H9 (cell line): ENCODE results near the gene CFAP97D1. TPM values are rescaled to one million over a fixed set of nuclear protein-coding genes. Genes with fewer than 3 reads are reported as not detected.

ENCODE experiments used
- DNase-seq: peaks from one replicate; pipeline ENCODE4 v3.0.0-alpha.2; 2017
- H2AFZ ChIP-seq: one replicate; pipeline ENCODE4 v1.6.1; 2013; ENCODE audit warnings: mild to moderate bottlenecking, low read length, control low read depth, moderate library complexity
- H2AK5ac ChIP-seq: 2 replicates; pipeline ENCODE4 v1.6.1; 2013; ENCODE audit warnings: low read length, control low read depth, mixed read lengths; ENCODE audit not compliant: insufficient read length
- H2BK120ac ChIP-seq: one replicate; pipeline ENCODE4 v1.6.1; 2013; ENCODE audit warnings: low read depth, mild to moderate bottlenecking, low read length, control low read depth, inconsistent platforms; ENCODE audit not compliant: poor library complexity, severe bottlenecking
- H2BK12ac ChIP-seq: 2 replicates; pipeline ENCODE4 v1.6.1; 2013; ENCODE audit warnings: low read length, control low read depth, mixed read lengths, low read depth; ENCODE audit not compliant: insufficient read length
- H2BK15ac ChIP-seq: 2 replicates; pipeline ENCODE4 v1.6.1; 2013; ENCODE audit warnings: low read depth, low read length, control low read depth
- H2BK20ac ChIP-seq: one replicate; pipeline ENCODE4 v1.6.1; 2013; ENCODE audit warnings: low read depth, mild to moderate bottlenecking, low read length, control low read depth, inconsistent platforms; ENCODE audit not compliant: poor library complexity, severe bottlenecking
- H2BK5ac ChIP-seq: 2 replicates; pipeline ENCODE4 v1.6.1; 2013; ENCODE audit warnings: low read length, control low read depth, mixed read lengths; ENCODE audit not compliant: insufficient read length
- H3K14ac ChIP-seq: 2 replicates; pipeline ENCODE4 v1.6.1; 2013; ENCODE audit warnings: low read length, control low read depth; ENCODE audit not compliant: insufficient read depth
- H3K18ac ChIP-seq: 2 replicates; pipeline ENCODE4 v1.6.1; 2013; ENCODE audit warnings: low read depth, mild to moderate bottlenecking, mixed read lengths, low read length, control low read depth; ENCODE audit not compliant: insufficient read length
- H3K23ac ChIP-seq: 2 replicates; pipeline ENCODE4 v1.6.1; 2013; ENCODE audit warnings: low read length, control low read depth, mixed read lengths, low read depth; ENCODE audit not compliant: insufficient read length
- H3K23me2 ChIP-seq: 2 replicates; pipeline ENCODE4 v1.6.1; 2013; ENCODE audit warnings: low read depth, mild to moderate bottlenecking, mixed read lengths, low read length, control low read depth; ENCODE audit not compliant: insufficient read length, poor library complexity, severe bottlenecking
- H3K27ac ChIP-seq: 2 replicates; pipeline ENCODE4 v1.5.1; 2013; ENCODE audit warnings: low read length, control low read depth, mixed read lengths, low read depth; ENCODE audit not compliant: insufficient read length
- H3K27me3 ChIP-seq: 2 replicates; pipeline ENCODE4 v1.6.1; 2013; ENCODE audit warnings: low read length, control low read depth, inconsistent platforms; ENCODE audit not compliant: insufficient read depth
- H3K4ac ChIP-seq: 2 replicates; pipeline ENCODE4 v1.6.1; 2013; ENCODE audit warnings: low read depth, mild to moderate bottlenecking, control low read depth, inconsistent platforms, low read length, moderate library complexity
- H3K4me1 ChIP-seq: 2 replicates; pipeline ENCODE4 v1.6.1; 2013; ENCODE audit warnings: low read length, control low read depth, inconsistent platforms; ENCODE audit not compliant: insufficient read depth
- H3K4me2 ChIP-seq: 2 replicates; pipeline ENCODE4 v1.6.1; 2013; ENCODE audit warnings: low read length, control low read depth, mixed read lengths; ENCODE audit not compliant: insufficient read length, insufficient read depth
- H3K56ac ChIP-seq: 2 replicates; pipeline ENCODE4 v1.6.1; 2013; ENCODE audit warnings: low read depth, mild to moderate bottlenecking, mixed read lengths, low read length, control low read depth; ENCODE audit not compliant: insufficient read length
- H3K79me1 ChIP-seq: 2 replicates; pipeline ENCODE4 v1.6.1; 2013; ENCODE audit warnings: low read depth, mild to moderate bottlenecking, moderate library complexity, low read length, control low read depth, inconsistent platforms; ENCODE audit not compliant: insufficient read depth, poor library complexity, severe bottlenecking
- H3K79me2 ChIP-seq: 2 replicates; pipeline ENCODE4 v1.6.1; 2013; ENCODE audit warnings: low read length, control low read depth, inconsistent platforms; ENCODE audit not compliant: insufficient read depth
- H3K9ac ChIP-seq: 2 replicates; pipeline ENCODE4 v1.6.1; 2013; ENCODE audit warnings: low read length, control low read depth, mixed read lengths; ENCODE audit not compliant: insufficient read length; ENCODE audit errors: extremely low read depth
- H3K9me3 ChIP-seq: one replicate; pipeline ENCODE4 v1.6.1; 2013; ENCODE audit warnings: low read depth, low read length, inconsistent platforms; ENCODE audit not compliant: control insufficient read depth
- H3T11ph ChIP-seq: one replicate; pipeline ENCODE4 v1.6.1; 2013; ENCODE audit warnings: mild to moderate bottlenecking, low read length, control low read depth, inconsistent platforms
- H4K20me1 ChIP-seq: one replicate; pipeline ENCODE4 v1.6.1; 2013; ENCODE audit not compliant: control insufficient read depth, insufficient read length, insufficient read depth
- H4K5ac ChIP-seq: 2 replicates; pipeline ENCODE4 v1.6.1; 2013; ENCODE audit warnings: low read depth, mild to moderate bottlenecking, mixed read lengths, low read length, control low read depth; ENCODE audit not compliant: insufficient read length
- H4K8ac ChIP-seq: replicated peaks from 2 replicates; pipeline ENCODE4 v1.6.1; 2013; ENCODE audit warnings: low read length, control low read depth, mixed read lengths, low read depth; ENCODE audit not compliant: insufficient read length
- H4K91ac ChIP-seq: 2 replicates; pipeline ENCODE4 v1.6.1; 2013; ENCODE audit warnings: low read depth, mild to moderate bottlenecking, moderate library complexity, mixed read lengths, low read length, control low read depth; ENCODE audit not compliant: insufficient read length
- H3K27ac Mint-ChIP-seq, 3 experiments: 2 replicates in 2 of 3; 3 replicates in 1 of 3; pipeline ENCODE4 v1.8.0; 2020 to 2021; ENCODE audit warnings: mixed read lengths in 3 of 3, mild to moderate bottlenecking in 1 of 3, moderate library complexity in 1 of 3
- H3K27me3 Mint-ChIP-seq: 2 replicates; pipeline ENCODE4 v1.8.0; 2021; ENCODE audit warnings: low read depth, mild to moderate bottlenecking, moderate library complexity, mixed read lengths
- H3K36me3 Mint-ChIP-seq, 3 experiments: 2 replicates in 2 of 3; 3 replicates in 1 of 3; pipeline ENCODE4 v1.8.0; 2020 to 2021; ENCODE audit warnings: low read depth in 3 of 3, mixed read lengths in 3 of 3; ENCODE audit not compliant: insufficient read depth in 1 of 3
- H3K4me1 Mint-ChIP-seq, 2 experiments: 2 replicates each; pipeline ENCODE4 v1.8.0; 2020; ENCODE audit warnings: mixed read lengths in 2 of 2
- H3K4me3 Mint-ChIP-seq, 2 experiments: 2 replicates in 1 of 2; 3 replicates in 1 of 2; pipeline ENCODE4 v1.8.0; 2020 to 2021; ENCODE audit warnings: mild to moderate bottlenecking in 2 of 2, mixed read lengths in 2 of 2, moderate library complexity in 1 of 2
- H3K9me3 Mint-ChIP-seq, 2 experiments: 2 replicates in 1 of 2; 3 replicates in 1 of 2; pipeline ENCODE4 v1.8.0; 2020; ENCODE audit warnings: mild to moderate bottlenecking in 2 of 2, mixed read lengths in 2 of 2, moderate library complexity in 1 of 2
- CTCF ChIP-seq: fragments of 200-600 bp; sonication (generic); conservative IDR thresholded peaks from 3 replicates; pipeline ENCODE4 v1.8.0; 2021; ENCODE audit warnings: antibody characterized with exemption, mild to moderate bottlenecking
- WGBS: extraction: QIAGEN DNeasy Blood & Tissue Kit; methylation state at CpG from one replicate; pipeline ENCODE4 v1.1.7; 2013; ENCODE audit warnings: missing lambda C conversion rate, low lambda C conversion rate, mixed read lengths; ENCODE audit not compliant: insufficient read length; ENCODE audit errors: extremely low coverage; 5-methylcytosine and 5-hydroxymethylcytosine counted together
- total RNA-seq: library from RNA; stranded (reverse); gene quantifications from 2 replicates; pipeline ENCODE4 v1.2.1, GENCODE V29; 2021

Gene CFAP97D1
- total RNA-seq, 1 experiment from 2014 or later: not detected

GRCh38 chr17:43801844-43802243 lies 21.6 kb downstream of the CFAP97D1 start:
- Histone ChIP-seq H4K5ac (no peak overlapping the region), H3K4ac (no peak overlapping the region), H3K23me2 (no peaks in the 10 kb centered on the region), H3K18ac (no peak overlapping the region), H2BK12ac (no peak overlapping the region), H3K56ac (no peak overlapping the region), H3K9me3 (no peaks in the 10 kb centered on the region), H2BK15ac (no peak overlapping the region), H2BK5ac (no peak overlapping the region), H3K23ac (no peak overlapping the region), H3K79me1 (no peaks in the 10 kb centered on the region), H3K4me2 (no peak overlapping the region), H2BK20ac (no peak overlapping the region), H3K14ac (no peak overlapping the region), H3K27me3 (no peaks in the 10 kb centered on the region), H3K4me1 (peaks cover 13% of the 10 kb centered on the region; the same call in 1 of the 2 replicates), H3T11ph (no peak overlapping the region), H3K27ac (no peak overlapping the region), H4K91ac (no peak overlapping the region), H3K9ac (no peak overlapping the region), H2AFZ (no peak overlapping the region), H3K79me2 (no peaks in the 10 kb centered on the region), H4K8ac (no peak overlapping the region), H2BK120ac (no peak overlapping the region), H2AK5ac (no peak overlapping the region), H4K20me1 (no peaks in the 10 kb centered on the region)
- WGBS: no CpG with 5 or more reads among the region's 3 CpGs
- Mint-ChIP-seq H3K4me3 (no peak overlapping the region), H3K27ac (no peak overlapping the region), H3K36me3 (peaks cover 2 to 4% (median 4%) of the 10 kb centered on the region in 3 experiments; a peak in 5 of 7 replicates), H3K9me3 (peaks cover 17 to 19% of the 10 kb centered on the region in 2 experiments; a peak in 4 of 5 replicates), H3K27me3 (peaks cover 7% of the 10 kb centered on the region), H3K4me1 (peaks cover 33% of the 10 kb centered on the region in 2 experiments)
- TF ChIP-seq CTCF: no peak
- no peak for DNase-seq
